ENCODE results near the gene NUCB1.

Gene NUCB1

GRCh38 chr19:48938256-48938655, 38.1 kb downstream of the NUCB1 start:
- no peak for FAIRE-seq

GRCh38 chr19:48940902-48941301, 40.8 kb downstream of the NUCB1 start:
- no peak for FAIRE-seq

- FAIRE-seq = no peak
These were observed 43.0 kb downstream of the NUCB1 start for GRCh38 chr19:48943081-48943480.

GRCh38 chr19:48945415-48945814, 45.3 kb downstream of the NUCB1 start:
- FAIRE-seq = no peak

GRCh38 chr19:48945817-48946216, 45.7 kb downstream of the NUCB1 start:
- no peak for FAIRE-seq

GRCh38 chr19:48946463-48947257, 46.5 kb downstream of the NUCB1 start:
- FAIRE-seq = no peak

GRCh38 chr19:48947258-48947542, 47.1 kb downstream of the NUCB1 start:
- FAIRE-seq = no peak

GRCh38 chr19:48950159-48950558, 50.0 kb downstream of the NUCB1 start:
- FAIRE-seq = no peak

- FAIRE-seq = no peak
These were observed 50.9 kb downstream of the NUCB1 start for GRCh38 chr19:48950830-48951519.

- no peak for FAIRE-seq
These were observed 53.0 kb downstream of the NUCB1 start for GRCh38 chr19:48953141-48953540.

- no peak for FAIRE-seq
These were observed 54.0 kb downstream of the NUCB1 start for GRCh38 chr19:48953990-48954594.

GRCh38 chr19:48954595-48955307, 54.6 kb downstream of the NUCB1 start, which contains the start of gene BAX:
Gene BAX, plus strand, starts transcription at chr19:48954875. Its CDS starts 54 bp downstream, at chr19:48954929.
- no peak for FAIRE-seq

- no peak for FAIRE-seq
These were observed 55.3 kb downstream of the NUCB1 start for GRCh38 chr19:48955308-48955958.

- no peak for FAIRE-seq
These were observed 57.9 kb downstream of the NUCB1 start for GRCh38 chr19:48958006-48958405.

GRCh38 chr19:48959341-48960239, 59.5 kb downstream of the NUCB1 start:
- FAIRE-seq = no peak

- FAIRE-seq = no peak
These were observed 61.0 kb downstream of the NUCB1 start for GRCh38 chr19:48961051-48961649.

- no peak for FAIRE-seq
These were observed 61.5 kb downstream of the NUCB1 start for GRCh38 chr19:48961673-48962028.

GRCh38 chr19:48962029-48962848, 62.1 kb downstream of the NUCB1 start:
- FAIRE-seq = no peak

GRCh38 chr19:48962849-48963165, 62.7 kb downstream of the NUCB1 start:
- no peak for FAIRE-seq

GRCh38 chr19:48963371-48964204, 63.5 kb downstream of the NUCB1 start:
- no peak for FAIRE-seq
